ENCODE measurements around the gene SHFL. TPM values are rescaled to one million over a fixed set of nuclear protein-coding genes. Genes with fewer than 3 reads are reported as not detected.

The SHFL gene
- total and polyA plus RNA-seq, 3 experiments from 2014 or later = 41.5 to 68.1 (median 45.2) TPM

- no peaks in the 10 kb centered on the region for H3K4me1 Mint-ChIP-seq
- Histone ChIP-seq H3K27ac (ENCODE audit: low read depth, low read length) (no peak overlapping the region), H3K4me1 (ENCODE audit: insufficient read depth, low read length) (no peaks in the 10 kb centered on the region), H3K27me3 (ENCODE audit: insufficient read depth, low read length, poor library complexity, severe bottlenecking) (no peaks in the 10 kb centered on the region), H3K36me3 (ENCODE audit: insufficient read depth, low read length) (no peaks in the 10 kb centered on the region), H3K4me3 (ENCODE audit: low read length) (no peak overlapping the region), H3K9me3 (ENCODE audit: low read length) (peaks cover 2% of the 10 kb centered on the region)
- no peak overlapping the region for H3K27ac Mint-ChIP-seq
- H3K36me3 Mint-ChIP-seq = no peaks in the 10 kb centered on the region
- DNase-seq = no peak
- ChIA-PET CTCF (interaction anchor here (1.5 kb wide), 1 partner anchor 41 kb away, joined by 3 read pairs; no protein-coding TSS in a partner anchor), POLR2A (no interaction called here)
- H3K27me3 Mint-ChIP-seq = no peaks in the 10 kb centered on the region
- no peak overlapping the region for H3K4me3 Mint-ChIP-seq
- peaks cover 0 to 4% (median 0%) of the 10 kb centered on the region in 5 donors for H3K9me3 Mint-ChIP-seq
Observed at GRCh38 chr19:10079031-10079453, 7.1 kb upstream of the SHFL start.

- H3K27me3 ChIP-seq (ENCODE audit: insufficient read depth, low read length, poor library complexity, severe bottlenecking) = no peaks in the 10 kb centered on the region
- Mint-ChIP-seq H3K36me3 (peaks cover 0 to 10% (median 0%) of the 10 kb centered on the region in 3 donors), H3K9me3 (no peaks in the 10 kb centered on the region), H3K27ac (peak overlapping the region in 4 of 8 donors; percentile 52 to 90 (median 81)), H3K4me3 (peak overlapping the region in 3 of 7 donors; percentile 11 to 84 (median 37)), H3K4me1 (peaks cover 10 to 14% (median 12%) of the 10 kb centered on the region in 3 donors), H3K27me3 (no peaks in the 10 kb centered on the region)
- H3K36me3 ChIP-seq (ENCODE audit: insufficient read depth, low read length) = peaks cover under 1% of the 10 kb centered on the region
- no peak overlapping the region for H3K4me3 ChIP-seq (ENCODE audit: low read length)
- DNase-seq = no peak
- CTCF ChIA-PET = interaction anchor here (0.7 to 1.9 kb wide), 4 partner anchors 12 to 166 kb away, joined by 3 to 8 read pairs (median 4); no protein-coding TSS in a partner anchor
- no peak overlapping the region for H3K27ac ChIP-seq (ENCODE audit: low read depth, low read length)
- no peaks in the 10 kb centered on the region for H3K9me3 ChIP-seq (ENCODE audit: low read length)
- POLR2A ChIA-PET = interaction anchor here (0.6 kb wide), 1 partner anchor 771 kb away, joined by 5 read pairs; no protein-coding TSS in a partner anchor
- H3K4me1 ChIP-seq (ENCODE audit: insufficient read depth, low read length) = peaks cover 9% of the 10 kb centered on the region
Observed at GRCh38 chr19:10083911-10084310, 2.2 kb upstream of the SHFL start.

- POLR2A ChIA-PET = interaction anchor here (0.5 to 0.6 kb wide), 2 partner anchors 17 to 770 kb away, joined by 3 to 5 read pairs; partner anchors contain the start of gene ANGPTL6
- Mint-ChIP-seq H3K36me3 (peaks cover 0 to 19% (median 0%) of the 10 kb centered on the region in 3 donors), H3K4me3 (peak overlapping the region; percentile 84 to 96 (median 85)), H3K9me3 (no peaks in the 10 kb centered on the region), H3K27ac (peak overlapping the region in 7 of 8 donors; percentile 69 to 92 (median 89)), H3K27me3 (no peaks in the 10 kb centered on the region), H3K4me1 (peaks cover 13 to 14% (median 14%) of the 10 kb centered on the region in 3 donors)
- no peak overlapping the region for H3K27ac ChIP-seq (ENCODE audit: low read depth, low read length)
- H3K4me3 ChIP-seq (ENCODE audit: low read length) = no peak overlapping the region
- no peaks in the 10 kb centered on the region for H3K9me3 ChIP-seq (ENCODE audit: low read length)
- no peak for DNase-seq
- H3K27me3 ChIP-seq (ENCODE audit: insufficient read depth, low read length, poor library complexity, severe bottlenecking) = no peaks in the 10 kb centered on the region
- peaks cover 9% of the 10 kb centered on the region for H3K4me1 ChIP-seq (ENCODE audit: insufficient read depth, low read length)
- peaks cover 6% of the 10 kb centered on the region for H3K36me3 ChIP-seq (ENCODE audit: insufficient read depth, low read length)
- CTCF ChIA-PET = interaction anchor here (1.3 to 1.9 kb wide), 3 partner anchors 11 to 165 kb away, joined by 3 to 8 read pairs (median 5); no protein-coding TSS in a partner anchor
Observed at GRCh38 chr19:10084803-10085202, 1.3 kb upstream of the SHFL start.

- peaks cover 14 to 23% (median 16%) of the 10 kb centered on the region in 3 donors for H3K4me1 Mint-ChIP-seq
- H3K27ac ChIP-seq (ENCODE audit: low read depth, low read length) = peak overlapping the region; percentile 82
- H3K9me3 ChIP-seq (ENCODE audit: low read length) = no peaks in the 10 kb centered on the region
- H3K36me3 Mint-ChIP-seq = peaks cover 0 to 33% (median 2%) of the 10 kb centered on the region in 3 donors
- peaks cover 6% of the 10 kb centered on the region for H3K36me3 ChIP-seq (ENCODE audit: insufficient read depth, low read length)
- H3K4me1 ChIP-seq (ENCODE audit: insufficient read depth, low read length) = peaks cover 9% of the 10 kb centered on the region
- peak in 4 of 5 donors; percentile 32 to 67 (median 34) for DNase-seq
- H3K9me3 Mint-ChIP-seq = no peaks in the 10 kb centered on the region
- CTCF ChIA-PET = no interaction called here
- POLR2A ChIA-PET = no interaction called here
- no peaks in the 10 kb centered on the region for H3K27me3 Mint-ChIP-seq
- peak overlapping the region; percentile 77 to 96 (median 85) for H3K4me3 Mint-ChIP-seq
- H3K27me3 ChIP-seq (ENCODE audit: insufficient read depth, low read length, poor library complexity, severe bottlenecking) = no peaks in the 10 kb centered on the region
- H3K4me3 ChIP-seq (ENCODE audit: low read length) = peak overlapping the region; percentile 88
- H3K27ac Mint-ChIP-seq = peak overlapping the region; percentile 47 to 92 (median 84)
Observed at GRCh38 chr19:10086591-10087192, 575 bp downstream of the SHFL start.

GRCh38 chr19:10087296-10088061, 1.4 kb downstream of the SHFL start:
- Histone ChIP-seq H3K4me3 (ENCODE audit: low read length) (peak overlapping the region; percentile 88), H3K4me1 (ENCODE audit: insufficient read depth, low read length) (peaks cover 14% of the 10 kb centered on the region), H3K27me3 (ENCODE audit: insufficient read depth, low read length, poor library complexity, severe bottlenecking) (no peaks in the 10 kb centered on the region), H3K36me3 (ENCODE audit: insufficient read depth, low read length) (peaks cover 11% of the 10 kb centered on the region), H3K27ac (ENCODE audit: low read depth, low read length) (peak overlapping the region; percentile 82), H3K9me3 (ENCODE audit: low read length) (no peaks in the 10 kb centered on the region)
- H3K9me3 Mint-ChIP-seq = no peaks in the 10 kb centered on the region
- peaks cover 14 to 28% (median 19%) of the 10 kb centered on the region in 3 donors for H3K4me1 Mint-ChIP-seq
- DNase-seq = no peak
- peaks cover 0 to 40% (median 6%) of the 10 kb centered on the region in 3 donors for H3K36me3 Mint-ChIP-seq
- peak overlapping the region; percentile 77 to 96 (median 85) for H3K4me3 Mint-ChIP-seq
- ChIA-PET POLR2A (no interaction called here), CTCF (no interaction called here)
- peak overlapping the region in 7 of 8 donors; percentile 71 to 92 (median 84) for H3K27ac Mint-ChIP-seq
- no peaks in the 10 kb centered on the region for H3K27me3 Mint-ChIP-seq

GRCh38 chr19:10088949-10089554, 2.9 kb downstream of the SHFL start:
- Mint-ChIP-seq H3K4me1 (peaks cover 19 to 32% (median 22%) of the 10 kb centered on the region in 3 donors), H3K4me3 (peak overlapping the region in 2 of 7 donors; percentile 73 to 82), H3K27ac (peak overlapping the region in 2 of 8 donors; percentile 60 to 83), H3K27me3 (no peaks in the 10 kb centered on the region), H3K9me3 (no peaks in the 10 kb centered on the region), H3K36me3 (peaks cover 0 to 52% (median 10%) of the 10 kb centered on the region in 3 donors)
- ChIA-PET CTCF (no interaction called here), POLR2A (no interaction called here)
- DNase-seq = no peak
- Histone ChIP-seq H3K9me3 (ENCODE audit: low read length) (no peaks in the 10 kb centered on the region), H3K27me3 (ENCODE audit: insufficient read depth, low read length, poor library complexity, severe bottlenecking) (no peaks in the 10 kb centered on the region), H3K4me1 (ENCODE audit: insufficient read depth, low read length) (peaks cover 14% of the 10 kb centered on the region), H3K36me3 (ENCODE audit: insufficient read depth, low read length) (peaks cover 13% of the 10 kb centered on the region), H3K27ac (ENCODE audit: low read depth, low read length) (no peak overlapping the region), H3K4me3 (ENCODE audit: low read length) (no peak overlapping the region)

- no peak for DNase-seq
- peaks cover 13% of the 10 kb centered on the region for H3K36me3 ChIP-seq (ENCODE audit: insufficient read depth, low read length)
- H3K4me1 ChIP-seq (ENCODE audit: insufficient read depth, low read length) = peaks cover 14% of the 10 kb centered on the region
- Mint-ChIP-seq H3K27ac (peak overlapping the region in 4 of 8 donors; percentile 66 to 83 (median 70)), H3K4me1 (peaks cover 19 to 32% (median 22%) of the 10 kb centered on the region in 3 donors), H3K27me3 (no peaks in the 10 kb centered on the region), H3K9me3 (no peaks in the 10 kb centered on the region), H3K4me3 (peak overlapping the region in 2 of 7 donors; percentile 13 to 82), H3K36me3 (peaks cover 0 to 54% (median 10%) of the 10 kb centered on the region in 3 donors)
- POLR2A ChIA-PET = no interaction called here
- CTCF ChIA-PET = interaction anchor here (1.6 kb wide), 1 partner anchor 13 kb away, joined by 4 read pairs; the partner anchor contains the start of gene ANGPTL6
- no peak overlapping the region for H3K4me3 ChIP-seq (ENCODE audit: low read length)
- no peaks in the 10 kb centered on the region for H3K9me3 ChIP-seq (ENCODE audit: low read length)
- no peaks in the 10 kb centered on the region for H3K27me3 ChIP-seq (ENCODE audit: insufficient read depth, low read length, poor library complexity, severe bottlenecking)
- H3K27ac ChIP-seq (ENCODE audit: low read depth, low read length) = no peak overlapping the region
Observed at GRCh38 chr19:10089801-10090375, 3.8 kb downstream of the SHFL start.
